WERI-Rb-1 (cell line): ENCODE measurements around the gene NFIA.

Experiments used
- DNase-seq: peaks from one replicate; pipeline ENCODE4 v3.0.0-alpha.2; 2020
- H3K27ac ChIP-seq: fragments of 250-450 bp; sonication (Bioruptor Pico); 2 replicates; pipeline ENCODE4 v1.5.1; 2020; ENCODE audit warnings: mild to moderate bottlenecking, moderate library complexity
- H3K27me3 ChIP-seq: fragments of 250-450 bp; sonication (Bioruptor Pico); 2 replicates; pipeline ENCODE4 v1.5.1; 2021; ENCODE audit warnings: mild to moderate bottlenecking, low read depth, moderate library complexity; ENCODE audit not compliant: insufficient read depth, severe bottlenecking
- H3K36me3 ChIP-seq: fragments of 250-450 bp; sonication (Bioruptor Pico); 2 replicates; pipeline ENCODE4 v1.5.1; 2020; ENCODE audit warnings: mild to moderate bottlenecking, moderate library complexity
- H3K4me3 ChIP-seq: 2 replicates; pipeline ENCODE4 v1.5.1; 2011; ENCODE audit warnings: low read depth, mild to moderate bottlenecking, control low read depth, low read length
- H3K9me3 ChIP-seq: fragments of 250-450 bp; sonication (Bioruptor Pico); 2 replicates; pipeline ENCODE4 v1.5.1; 2021; ENCODE audit warnings: mild to moderate bottlenecking, moderate library complexity; ENCODE audit not compliant: severe bottlenecking
- TF ChIP-seq, protein P1 (sequence below): IDR thresholded peaks from 2 replicates; pipeline ENCODE4 v1.5.1; 2011; ENCODE audit warnings: low read depth, mild to moderate bottlenecking, control low read depth, inconsistent platforms, low read length

Gene NFIA

GRCh38 chr1:61156576-61157467 lies 74.5 kb downstream of the NFIA start:
- no peak overlapping the region for H3K4me3 ChIP-seq
- no peaks in the 10 kb centered on the region for H3K9me3 ChIP-seq
- no peaks in the 10 kb centered on the region for H3K27me3 ChIP-seq
- no peak overlapping the region for H3K27ac ChIP-seq
- TF ChIP-seq, protein P1, sequence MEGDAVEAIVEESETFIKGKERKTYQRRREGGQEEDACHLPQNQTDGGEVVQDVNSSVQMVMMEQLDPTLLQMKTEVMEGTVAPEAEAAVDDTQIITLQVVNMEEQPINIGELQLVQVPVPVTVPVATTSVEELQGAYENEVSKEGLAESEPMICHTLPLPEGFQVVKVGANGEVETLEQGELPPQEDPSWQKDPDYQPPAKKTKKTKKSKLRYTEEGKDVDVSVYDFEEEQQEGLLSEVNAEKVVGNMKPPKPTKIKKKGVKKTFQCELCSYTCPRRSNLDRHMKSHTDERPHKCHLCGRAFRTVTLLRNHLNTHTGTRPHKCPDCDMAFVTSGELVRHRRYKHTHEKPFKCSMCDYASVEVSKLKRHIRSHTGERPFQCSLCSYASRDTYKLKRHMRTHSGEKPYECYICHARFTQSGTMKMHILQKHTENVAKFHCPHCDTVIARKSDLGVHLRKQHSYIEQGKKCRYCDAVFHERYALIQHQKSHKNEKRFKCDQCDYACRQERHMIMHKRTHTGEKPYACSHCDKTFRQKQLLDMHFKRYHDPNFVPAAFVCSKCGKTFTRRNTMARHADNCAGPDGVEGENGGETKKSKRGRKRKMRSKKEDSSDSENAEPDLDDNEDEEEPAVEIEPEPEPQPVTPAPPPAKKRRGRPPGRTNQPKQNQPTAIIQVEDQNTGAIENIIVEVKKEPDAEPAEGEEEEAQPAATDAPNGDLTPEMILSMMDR: no peak
- no peak for DNase-seq
- H3K36me3 ChIP-seq: no peaks in the 10 kb centered on the region

DNA sequence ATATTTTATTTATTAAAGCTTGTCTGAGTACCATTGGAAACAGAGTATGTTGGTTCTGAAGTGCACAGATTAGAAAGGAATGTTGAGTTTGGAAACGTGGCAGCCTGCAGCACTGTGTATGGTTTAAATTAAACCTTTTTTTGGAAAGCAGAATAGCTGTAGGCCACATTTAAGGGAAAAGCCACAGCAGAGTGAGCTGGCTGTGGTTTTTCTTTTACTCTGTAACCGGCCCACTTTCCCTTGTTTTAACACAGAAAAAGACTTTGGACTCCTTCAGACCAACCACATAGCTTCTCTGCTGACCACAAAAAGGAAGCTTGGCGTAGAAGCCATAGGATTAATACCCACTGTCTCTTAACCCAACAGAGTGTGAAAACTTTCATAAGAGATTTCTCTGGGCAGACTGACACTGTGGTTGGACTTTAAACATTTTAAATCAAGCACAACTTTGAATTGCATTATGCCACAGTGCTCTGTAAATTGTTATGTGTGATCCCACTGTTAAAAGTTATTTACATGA lies 75.2 kb downstream of the NFIA start:
- no peaks in the 10 kb centered on the region for H3K27me3 ChIP-seq
- H3K27ac ChIP-seq: no peak overlapping the region
- H3K9me3 ChIP-seq: no peaks in the 10 kb centered on the region
- no peaks in the 10 kb centered on the region for H3K36me3 ChIP-seq
- DNase-seq: no peak
- TF ChIP-seq, protein P1: no peak
- no peak overlapping the region for H3K4me3 ChIP-seq

GRCh38 chr1:61158591-61158990 lies 76.2 kb downstream of the NFIA start:
- no peaks in the 10 kb centered on the region for H3K27me3 ChIP-seq
- H3K9me3 ChIP-seq: no peaks in the 10 kb centered on the region
- no peak overlapping the region for H3K27ac ChIP-seq
- H3K36me3 ChIP-seq: no peaks in the 10 kb centered on the region
- TF ChIP-seq, protein P1: no peak
- DNase-seq: no peak
- H3K4me3 ChIP-seq: no peak overlapping the region

GRCh38 chr1:61160526-61160925 lies 78.2 kb downstream of the NFIA start:
- H3K27ac ChIP-seq: no peak overlapping the region
- DNase-seq: no peak
- H3K27me3 ChIP-seq: no peaks in the 10 kb centered on the region
- H3K4me3 ChIP-seq: no peak overlapping the region
- no peaks in the 10 kb centered on the region for H3K36me3 ChIP-seq
- TF ChIP-seq, protein P1: no peak
- H3K9me3 ChIP-seq: no peaks in the 10 kb centered on the region

GRCh38 chr1:61162520-61163258 lies 80.3 kb downstream of the NFIA start:
- Histone ChIP-seq H3K9me3 (no peaks in the 10 kb centered on the region), H3K27me3 (no peaks in the 10 kb centered on the region), H3K36me3 (no peaks in the 10 kb centered on the region), H3K27ac (no peak overlapping the region), H3K4me3 (no peak overlapping the region)
- TF ChIP-seq, protein P1: no peak
- DNase-seq: no peak
